GM12892 (cell line): ENCODE results near the gene MAP7D2.

ENCODE experiments used
- POLR2A ChIP-seq: IDR thresholded peaks from 2 replicates; pipeline ENCODE4 v1.6.1; 2011; ENCODE audit warnings: low read depth, low read length, control low read depth
- TAF1 ChIP-seq: IDR thresholded peaks from 2 replicates; pipeline ENCODE4 v1.6.1; 2011; ENCODE audit warnings: low read depth, mild to moderate bottlenecking, control low read depth, low read length, borderline replicate concordance

DNA sequence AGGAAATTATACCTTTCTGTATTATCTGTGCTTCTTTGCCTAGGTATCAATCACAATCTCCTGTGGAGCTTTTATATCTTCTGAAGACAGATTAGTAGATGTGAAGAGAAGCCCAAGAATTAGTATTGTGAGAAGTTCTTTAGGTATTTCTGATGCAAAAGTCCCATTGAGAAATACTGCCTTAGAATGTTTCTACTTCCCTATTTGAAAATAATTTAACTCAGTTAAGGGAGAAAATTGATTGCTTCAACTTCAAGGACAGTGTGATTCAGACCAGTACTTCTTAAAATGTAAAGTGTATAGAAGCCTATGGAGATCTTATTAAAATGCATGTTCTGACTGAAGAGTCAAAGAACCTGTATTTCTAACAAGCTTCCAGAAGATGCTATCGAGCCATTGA is 16.0 kb upstream of the MAP7D2 start:
- no peak for TF ChIP-seq POLR2A
- no peak for TF ChIP-seq TAF1
